Bronchial epithelial cell (primary cell): ENCODE results near the gene SORCS2. TPM values are rescaled to one million over a fixed set of nuclear protein-coding genes. Genes with fewer than 3 reads are reported as not detected.

Experiments used
- DNase-seq: peaks from one replicate; pipeline ENCODE4 v3.0.0-alpha.2; 2010; ENCODE audit warnings: low read depth
- FAIRE-seq: peaks from 2 replicates; lab custom pipeline; 2011; peaks lifted over from hg19 to GRCh38; lab: Jason Lieb, UNC
- H3K27me3 ChIP-seq: 2 replicates; pipeline ENCODE4 v1.5.1; 2011; ENCODE audit warnings: low read length; ENCODE audit not compliant: control insufficient read depth, insufficient read depth
- H3K36me3 ChIP-seq: 2 replicates; pipeline ENCODE4 v1.5.1; 2011; ENCODE audit warnings: low read length; ENCODE audit not compliant: control insufficient read depth, insufficient read depth
- H3K4me3 ChIP-seq: 2 replicates; pipeline ENCODE4 v1.5.1; 2011; ENCODE audit warnings: mild to moderate bottlenecking, low read depth, low read length, control low read depth
- total RNA-seq: library from RNA; depleted of rRNA; stranded (reverse); fragments of >200 nt; gene quantifications from 2 replicates; pipeline ENCODE4 v1.2.1, GENCODE V29; 2014
- TF ChIP-seq, protein P1 (sequence below): IDR thresholded peaks from 2 replicates; pipeline ENCODE4 v1.5.1; 2011; ENCODE audit warnings: mild to moderate bottlenecking, moderate library complexity, low read length, control low read depth, inconsistent platforms; ENCODE audit not compliant: insufficient read depth, severe bottlenecking

SORCS2 gene
- total RNA-seq, 1 donor from 2014 or later, result under 0.01 TPM

DNA sequence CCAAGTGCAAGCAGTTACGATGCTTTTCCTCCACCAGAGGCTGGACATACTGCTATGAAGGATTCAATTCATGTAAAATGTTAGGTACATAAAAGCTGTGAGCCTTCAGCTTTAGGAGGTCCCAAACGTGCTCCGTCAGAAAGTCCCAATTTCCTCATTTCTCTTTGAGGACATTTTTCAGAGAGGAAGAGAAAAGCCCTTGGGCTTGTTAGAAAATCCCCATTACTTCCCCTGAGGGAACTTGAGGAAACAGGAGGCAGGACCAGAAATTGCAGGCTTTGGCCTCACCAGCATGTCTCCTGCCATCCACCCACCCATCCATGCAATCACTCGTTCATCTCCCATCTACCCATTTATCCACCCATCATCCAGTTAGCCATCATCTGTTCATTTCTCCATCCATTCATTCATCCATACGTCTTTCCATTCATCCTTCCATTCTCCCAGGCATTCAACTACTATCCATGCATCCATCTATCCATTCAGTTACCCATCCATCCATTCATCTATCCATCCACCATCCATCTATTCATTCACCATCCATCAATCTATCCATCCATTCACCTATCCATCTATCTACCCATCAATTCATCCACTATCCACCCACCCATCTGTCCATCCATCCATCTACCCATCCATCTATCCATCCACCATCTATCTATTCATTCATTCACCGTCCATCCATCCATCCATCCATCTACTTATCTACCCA lies 523.8 kb downstream of the SORCS2 start:
- DNase-seq (no peak), FAIRE-seq (peak; percentile 58)
- H3K4me3 ChIP-seq, result no peak overlapping the region
- peaks cover 4% of the 10 kb centered on the region for H3K27me3 ChIP-seq
- TF ChIP-seq, protein P1, sequence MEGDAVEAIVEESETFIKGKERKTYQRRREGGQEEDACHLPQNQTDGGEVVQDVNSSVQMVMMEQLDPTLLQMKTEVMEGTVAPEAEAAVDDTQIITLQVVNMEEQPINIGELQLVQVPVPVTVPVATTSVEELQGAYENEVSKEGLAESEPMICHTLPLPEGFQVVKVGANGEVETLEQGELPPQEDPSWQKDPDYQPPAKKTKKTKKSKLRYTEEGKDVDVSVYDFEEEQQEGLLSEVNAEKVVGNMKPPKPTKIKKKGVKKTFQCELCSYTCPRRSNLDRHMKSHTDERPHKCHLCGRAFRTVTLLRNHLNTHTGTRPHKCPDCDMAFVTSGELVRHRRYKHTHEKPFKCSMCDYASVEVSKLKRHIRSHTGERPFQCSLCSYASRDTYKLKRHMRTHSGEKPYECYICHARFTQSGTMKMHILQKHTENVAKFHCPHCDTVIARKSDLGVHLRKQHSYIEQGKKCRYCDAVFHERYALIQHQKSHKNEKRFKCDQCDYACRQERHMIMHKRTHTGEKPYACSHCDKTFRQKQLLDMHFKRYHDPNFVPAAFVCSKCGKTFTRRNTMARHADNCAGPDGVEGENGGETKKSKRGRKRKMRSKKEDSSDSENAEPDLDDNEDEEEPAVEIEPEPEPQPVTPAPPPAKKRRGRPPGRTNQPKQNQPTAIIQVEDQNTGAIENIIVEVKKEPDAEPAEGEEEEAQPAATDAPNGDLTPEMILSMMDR, result no peak
- no peaks in the 10 kb centered on the region for H3K36me3 ChIP-seq

DNA sequence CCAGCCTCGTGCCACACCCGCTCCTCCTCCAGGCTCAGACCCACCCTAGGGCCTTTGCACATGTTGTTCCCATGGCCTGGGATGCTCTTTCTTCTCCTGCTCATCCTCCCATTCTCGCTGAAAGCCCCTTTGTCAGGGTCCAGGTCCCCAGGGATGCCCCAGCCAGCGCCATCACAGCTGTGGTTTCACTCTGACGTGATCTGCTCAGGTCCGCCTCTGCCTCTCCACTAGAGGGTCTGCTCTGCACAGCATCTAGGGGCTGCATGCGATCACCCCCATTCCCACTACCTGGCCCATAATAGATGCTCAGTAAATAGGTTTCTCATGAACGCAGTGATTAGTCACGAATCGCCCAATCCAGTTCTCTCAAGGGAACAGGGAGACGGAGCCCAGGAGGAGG lies 524.8 kb downstream of the SORCS2 start:
- TF ChIP-seq, protein P1, result no peak
- Histone ChIP-seq H3K27me3 (peaks cover 4% of the 10 kb centered on the region), H3K4me3 (no peak overlapping the region), H3K36me3 (no peaks in the 10 kb centered on the region)
- FAIRE-seq (peak; percentile 43), DNase-seq (no peak)

DNA sequence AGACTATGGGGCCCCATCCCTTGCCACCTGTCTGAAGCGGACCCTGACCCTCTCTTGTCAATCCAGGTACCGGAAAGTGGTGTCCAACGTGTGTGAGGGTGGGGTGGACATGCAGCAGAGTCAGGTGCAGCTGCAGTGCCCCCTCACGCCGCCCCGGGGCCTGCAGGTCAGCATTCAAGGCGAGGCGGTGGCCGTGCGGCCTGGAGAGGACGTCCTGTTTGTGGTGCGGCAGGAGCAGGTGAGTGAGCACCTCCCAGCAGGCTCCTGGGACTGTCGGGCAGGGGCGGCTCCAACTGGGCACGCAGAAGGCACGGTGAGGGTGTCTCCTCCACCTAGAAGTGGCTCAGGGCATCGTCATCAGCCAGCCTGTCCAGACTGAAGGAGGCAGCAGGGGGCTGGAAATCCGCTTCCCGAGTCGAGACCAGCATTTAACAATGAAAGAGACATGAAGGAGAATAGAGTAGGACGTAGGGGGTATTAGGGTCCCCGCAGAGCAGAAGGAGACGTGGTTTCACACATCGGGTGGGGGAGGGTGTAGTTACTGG lies 525.7 kb downstream of the SORCS2 start:
- Histone ChIP-seq H3K27me3 (peaks cover 4% of the 10 kb centered on the region), H3K36me3 (no peaks in the 10 kb centered on the region), H3K4me3 (no peak overlapping the region)
- FAIRE-seq (no peak), DNase-seq (no peak)
- TF ChIP-seq, protein P1, result no peak

DNA sequence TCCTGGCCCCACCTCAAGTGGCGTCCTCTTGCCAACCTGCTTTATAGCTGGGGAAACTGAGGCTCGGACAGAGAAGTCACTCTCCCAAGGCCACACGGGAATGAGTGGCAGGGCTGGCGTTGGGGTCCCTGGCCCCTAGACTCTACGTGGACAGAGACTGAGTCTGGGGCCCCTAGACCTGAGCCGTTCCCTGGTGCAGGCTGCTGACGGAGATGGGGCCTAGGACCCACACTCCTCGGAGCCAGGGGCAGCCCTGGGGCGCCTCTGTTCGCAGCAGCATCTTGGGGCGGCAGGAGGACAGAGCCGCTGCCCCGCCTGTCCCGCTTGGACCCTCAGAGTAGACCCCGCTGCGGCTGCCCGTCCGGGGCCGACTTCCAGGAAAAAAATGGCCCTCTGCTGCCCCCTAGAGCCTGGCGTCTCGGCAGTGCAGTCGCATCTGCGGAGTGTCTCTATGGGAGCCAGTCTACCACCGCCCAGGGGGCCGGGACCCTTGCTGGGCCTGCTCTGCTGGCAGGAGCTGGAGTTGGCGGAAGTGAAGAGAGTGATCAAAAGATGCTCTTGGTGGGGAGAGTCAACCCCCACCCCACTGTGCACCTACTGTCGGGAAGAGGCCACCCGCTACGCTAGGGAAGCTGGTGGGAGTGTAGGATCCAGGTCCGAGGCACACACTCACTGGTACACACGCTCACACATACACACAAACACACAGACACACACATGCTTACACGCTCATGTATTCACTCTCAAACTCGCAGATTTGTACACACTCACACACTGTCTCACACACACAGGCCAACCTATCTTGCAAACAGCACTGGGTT lies 527.2 kb downstream of the SORCS2 start:
- Histone ChIP-seq H3K36me3 (no peaks in the 10 kb centered on the region), H3K27me3 (peaks cover 4% of the 10 kb centered on the region), H3K4me3 (no peak overlapping the region)
- FAIRE-seq (peak; percentile 72), DNase-seq (peak; percentile 8)
- TF ChIP-seq, protein P1, result peak; percentile 81

DNA sequence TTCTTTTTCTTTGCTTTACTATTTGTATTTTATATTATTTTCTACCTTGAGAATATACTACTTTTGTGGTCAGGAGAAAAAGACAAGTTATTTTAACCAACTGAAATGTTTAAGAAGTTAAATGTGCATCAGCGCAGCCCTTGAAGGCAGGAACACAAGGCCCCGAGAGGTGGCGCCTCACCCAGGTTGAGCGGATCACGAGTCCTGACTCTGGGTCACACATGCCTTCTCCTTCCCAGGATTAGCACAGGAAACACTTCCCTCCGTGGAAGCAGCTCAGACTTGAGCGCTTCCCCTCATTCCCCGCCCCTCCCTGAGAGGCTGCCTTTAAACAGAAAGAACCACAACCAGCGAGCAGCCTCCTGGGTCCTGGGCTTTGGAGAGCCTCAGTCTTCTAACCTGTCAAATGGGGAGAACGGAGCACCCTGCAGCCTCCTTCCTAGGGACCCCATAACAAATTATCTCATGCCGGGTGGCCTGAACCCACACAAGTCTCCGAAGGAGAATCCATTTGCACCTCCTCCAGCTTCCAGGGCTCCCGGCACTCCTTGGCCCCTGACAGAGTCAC lies 529.7 kb downstream of the SORCS2 start:
- H3K36me3 ChIP-seq, result no peaks in the 10 kb centered on the region
- peaks cover 4% of the 10 kb centered on the region for H3K27me3 ChIP-seq
- no peak overlapping the region for H3K4me3 ChIP-seq
- DNase-seq, result no peak
- FAIRE-seq, result no peak
- TF ChIP-seq, protein P1, result no peak
